ENCODE data around the gene ARHGDIB. TPM values are rescaled to one million over a fixed set of nuclear protein-coding genes. Genes with fewer than 3 reads are reported as not detected.

The ARHGDIB gene
- total RNA-seq (ENCODE audit: low replicate concordance): not detected in 2 replicates

- Histone ChIP-seq H3K9ac (no peak within 1 kb of the TSS), H3F3A (ENCODE audit: low read depth) (no peaks in the 10 kb centered on the region), H4K20me1 (ENCODE audit: low read depth) (no peaks in the 10 kb centered on the region), H3K4me2 (no peak within 1 kb of the TSS), H3K4me3 (no peak within 1 kb of the TSS), H2AFZ (replicated peaks) (peak within 1 kb of the TSS; percentile 32), H3K27me3 (no peaks in the 10 kb centered on the region), H3K79me2 (ENCODE audit: low read depth) (no peaks in the 10 kb centered on the region), H3K36me3 (no peaks in the 10 kb centered on the region), H3K9me3 (ENCODE audit: low read depth) (no peaks in the 10 kb centered on the region), H3K27ac (no peak within 1 kb of the TSS), H3K4me1 (no peaks in the 10 kb centered on the region)
- no peak within 1 kb of the TSS for H3K27ac Mint-ChIP-seq
- no peaks in the 10 kb centered on the region for H3K4me1 Mint-ChIP-seq
- DNase-seq (ENCODE audit: low spot score): no peak
- no peaks in the 10 kb centered on the region for H3K9me3 Mint-ChIP-seq
- no peaks in the 10 kb centered on the region for H3K36me3 Mint-ChIP-seq
- TF ChIP-seq EZH2 (IDR thresholded peaks at IDR 0.05): no peak
- no peak for TF ChIP-seq CTCF (IDR thresholded peaks at IDR 0.05)
- no peak for TF ChIP-seq EZH2phosphoT487 (IDR thresholded peaks at IDR 0.05)
- no peak within 1 kb of the TSS for H3K4me3 Mint-ChIP-seq
- H3K27me3 Mint-ChIP-seq (ENCODE audit: insufficient read depth, low read depth): peaks cover 3% of the 10 kb centered on the region
Observed at GRCh38 chr12:14961466-14962152, at the start of gene ARHGDIB. ARHGDIB (minus strand) TSS chr12:14961601; CDS start chr12:14950712, 10,889 bp downstream.

GRCh38 chr12:15011162-15011561, 49.8 kb upstream of the ARHGDIB start:
- no peaks in the 10 kb centered on the region for H3K36me3 ChIP-seq
- Mint-ChIP-seq H3K36me3 (no peaks in the 10 kb centered on the region), H3K27me3 (ENCODE audit: insufficient read depth, low read depth) (peaks cover 3% of the 10 kb centered on the region), H3K27ac (no peak overlapping the region), H3K4me3 (no peak overlapping the region), H3K9me3 (no peaks in the 10 kb centered on the region), H3K4me1 (no peaks in the 10 kb centered on the region)
- no peak overlapping the region for H3K27ac ChIP-seq
- no peaks in the 10 kb centered on the region for H3K4me1 ChIP-seq
- H3K79me2 ChIP-seq (ENCODE audit: low read depth): no peaks in the 10 kb centered on the region
- no peak overlapping the region for H2AFZ ChIP-seq (replicated peaks)
- H4K20me1 ChIP-seq (ENCODE audit: low read depth): no peaks in the 10 kb centered on the region
- no peak overlapping the region for H3K4me2 ChIP-seq
- no peaks in the 10 kb centered on the region for H3K9me3 ChIP-seq (ENCODE audit: low read depth)
- H3K9ac ChIP-seq: no peak overlapping the region
- no peak for DNase-seq (ENCODE audit: low spot score)
- H3K27me3 ChIP-seq: no peaks in the 10 kb centered on the region
- TF ChIP-seq CTCF (IDR thresholded peaks at IDR 0.05) (peak; percentile 33), EZH2 (IDR thresholded peaks at IDR 0.05) (no peak), EZH2phosphoT487 (IDR thresholded peaks at IDR 0.05) (no peak)
- no peaks in the 10 kb centered on the region for H3F3A ChIP-seq (ENCODE audit: low read depth)
- H3K4me3 ChIP-seq: no peak overlapping the region

GRCh38 chr12:15007551-15007950, 46.1 kb upstream of the ARHGDIB start:
- Histone ChIP-seq H2AFZ (replicated peaks) (no peak overlapping the region), H3K79me2 (ENCODE audit: low read depth) (no peaks in the 10 kb centered on the region), H3F3A (ENCODE audit: low read depth) (no peaks in the 10 kb centered on the region), H3K4me3 (no peak overlapping the region), H3K4me1 (no peaks in the 10 kb centered on the region), H3K27me3 (no peaks in the 10 kb centered on the region), H3K27ac (no peak overlapping the region), H4K20me1 (ENCODE audit: low read depth) (no peaks in the 10 kb centered on the region), H3K9me3 (ENCODE audit: low read depth) (no peaks in the 10 kb centered on the region), H3K4me2 (no peak overlapping the region), H3K36me3 (no peaks in the 10 kb centered on the region), H3K9ac (no peak overlapping the region)
- Mint-ChIP-seq H3K27me3 (ENCODE audit: insufficient read depth, low read depth) (peaks cover 3% of the 10 kb centered on the region), H3K4me3 (no peak overlapping the region), H3K36me3 (no peaks in the 10 kb centered on the region), H3K9me3 (no peaks in the 10 kb centered on the region), H3K4me1 (peaks cover 5% of the 10 kb centered on the region), H3K27ac (no peak overlapping the region)
- DNase-seq (ENCODE audit: low spot score): no peak
- no peak for TF ChIP-seq CTCF (IDR thresholded peaks at IDR 0.05)
- no peak for TF ChIP-seq EZH2phosphoT487 (IDR thresholded peaks at IDR 0.05)
- TF ChIP-seq EZH2 (IDR thresholded peaks at IDR 0.05): no peak

Measured in neural progenitor cell (in vitro differentiated cells).